Measurements from ENCODE around the gene C3orf22.

Gene C3orf22

DNA sequence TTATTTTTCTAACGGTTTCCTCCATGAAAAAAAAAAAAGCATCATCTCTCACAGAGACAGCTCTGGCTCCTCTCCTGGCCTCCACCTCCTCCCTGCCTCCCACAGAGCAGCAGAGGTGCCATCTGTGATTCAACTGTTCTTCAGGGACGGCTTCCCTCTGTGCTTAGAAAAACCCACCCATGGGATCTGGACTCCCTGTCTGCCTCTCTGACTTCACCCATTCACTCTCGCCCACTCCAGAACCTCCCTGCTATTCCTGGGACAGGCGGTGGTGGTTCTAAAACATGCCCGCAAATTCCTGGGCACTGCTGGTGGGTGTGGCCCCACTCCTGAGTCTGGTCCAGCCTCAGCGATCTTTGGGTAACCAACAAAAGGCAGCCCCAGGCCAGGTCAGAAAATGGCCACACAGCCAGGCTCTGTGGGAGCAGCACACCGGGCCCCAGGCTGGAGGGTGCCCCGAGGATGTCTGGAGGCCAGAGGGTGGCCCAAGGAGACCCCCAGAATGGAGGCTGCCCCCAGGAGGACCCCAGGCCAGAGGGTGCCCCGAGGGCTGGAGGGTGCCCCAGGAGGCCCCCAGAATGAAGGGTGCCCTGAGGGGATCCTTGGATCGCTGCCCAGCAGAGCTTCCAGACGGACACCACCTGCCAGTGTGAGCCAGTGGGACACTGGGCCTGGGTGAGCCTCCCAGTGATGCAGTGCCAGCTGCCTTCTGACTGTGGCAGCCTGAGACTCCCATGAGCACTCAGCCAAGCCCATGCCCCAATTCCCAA, 37.4 kb downstream of the C3orf22 start:
- H3K4me3 ChIP-seq (ENCODE audit: low read depth, low read length), result no peak overlapping the region
- TF ChIP-seq, protein P1, sequence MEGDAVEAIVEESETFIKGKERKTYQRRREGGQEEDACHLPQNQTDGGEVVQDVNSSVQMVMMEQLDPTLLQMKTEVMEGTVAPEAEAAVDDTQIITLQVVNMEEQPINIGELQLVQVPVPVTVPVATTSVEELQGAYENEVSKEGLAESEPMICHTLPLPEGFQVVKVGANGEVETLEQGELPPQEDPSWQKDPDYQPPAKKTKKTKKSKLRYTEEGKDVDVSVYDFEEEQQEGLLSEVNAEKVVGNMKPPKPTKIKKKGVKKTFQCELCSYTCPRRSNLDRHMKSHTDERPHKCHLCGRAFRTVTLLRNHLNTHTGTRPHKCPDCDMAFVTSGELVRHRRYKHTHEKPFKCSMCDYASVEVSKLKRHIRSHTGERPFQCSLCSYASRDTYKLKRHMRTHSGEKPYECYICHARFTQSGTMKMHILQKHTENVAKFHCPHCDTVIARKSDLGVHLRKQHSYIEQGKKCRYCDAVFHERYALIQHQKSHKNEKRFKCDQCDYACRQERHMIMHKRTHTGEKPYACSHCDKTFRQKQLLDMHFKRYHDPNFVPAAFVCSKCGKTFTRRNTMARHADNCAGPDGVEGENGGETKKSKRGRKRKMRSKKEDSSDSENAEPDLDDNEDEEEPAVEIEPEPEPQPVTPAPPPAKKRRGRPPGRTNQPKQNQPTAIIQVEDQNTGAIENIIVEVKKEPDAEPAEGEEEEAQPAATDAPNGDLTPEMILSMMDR (conservative IDR thresholded peaks at IDR 0.05; ENCODE audit: low read depth, low read length), result no peak
- DNase-seq (ENCODE audit: low read depth), result no peak

DNA sequence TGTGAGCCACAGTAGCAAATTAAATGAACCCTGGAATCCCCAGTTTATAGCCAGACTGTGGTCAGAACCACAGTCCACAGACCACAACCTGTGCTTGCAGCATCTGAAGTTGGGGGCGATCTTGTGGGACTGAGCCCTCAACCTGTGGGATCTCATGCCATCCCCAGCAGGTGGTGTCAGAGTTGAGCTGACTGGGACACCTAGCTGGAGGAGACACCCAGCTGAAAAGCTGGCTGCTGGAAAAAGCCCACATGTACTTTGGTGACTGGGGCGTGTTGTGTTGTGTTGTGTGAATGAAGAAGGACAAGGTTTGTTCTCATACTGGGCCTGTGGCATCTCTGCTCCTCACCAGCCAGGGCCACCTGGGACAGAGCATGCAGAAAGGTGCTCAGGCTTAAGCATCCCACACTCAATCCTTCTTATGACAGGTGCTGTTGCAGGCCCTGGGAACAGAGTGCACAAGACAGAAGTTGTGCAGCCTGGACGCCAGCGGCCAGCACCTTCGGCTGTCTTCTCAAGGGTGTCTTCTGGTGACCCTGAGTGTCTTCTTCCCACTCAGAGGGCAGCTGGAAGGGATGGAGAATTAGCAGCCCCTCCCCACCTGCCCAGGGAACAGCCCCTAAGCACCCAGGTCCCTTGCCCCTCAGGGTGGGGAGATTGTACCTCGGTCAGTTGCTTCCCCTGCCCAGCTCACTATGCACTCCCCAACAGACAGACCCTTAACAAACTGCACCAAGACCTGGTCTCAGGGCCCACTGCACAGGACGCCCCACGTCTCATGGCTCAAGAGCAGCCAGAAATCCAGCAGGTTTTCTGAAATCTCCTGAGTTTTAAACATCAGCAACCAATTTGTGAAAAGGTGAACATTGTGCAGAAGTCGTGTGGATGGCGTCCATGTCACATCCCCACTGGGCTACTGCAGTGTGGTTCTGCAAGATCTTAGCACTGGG, 39.0 kb downstream of the C3orf22 start:
- no peak for DNase-seq (ENCODE audit: low read depth)
- TF ChIP-seq, protein P1 (conservative IDR thresholded peaks at IDR 0.05; ENCODE audit: low read depth, low read length), result no peak
- H3K4me3 ChIP-seq (ENCODE audit: low read depth, low read length), result no peak overlapping the region

DNA sequence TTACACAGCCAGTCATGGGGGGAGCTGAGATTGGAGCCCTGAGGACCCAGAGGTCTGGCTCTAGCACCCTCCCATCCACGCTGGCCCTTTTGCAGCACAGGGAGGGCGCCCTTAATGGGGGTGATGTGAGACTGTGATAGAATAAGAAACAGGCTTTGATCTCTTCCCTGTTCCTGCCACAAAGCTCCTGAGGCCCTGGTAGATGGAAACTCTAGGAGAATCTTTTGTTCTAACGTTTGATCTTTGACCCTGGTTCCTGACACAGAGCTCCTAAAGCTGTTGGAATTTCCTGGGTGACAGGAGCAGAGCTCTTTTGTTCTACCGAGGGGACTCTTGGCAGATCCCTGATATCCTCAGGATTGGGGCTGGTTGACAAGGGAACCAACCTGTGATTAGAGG, 40.0 kb downstream of the C3orf22 start:
- TF ChIP-seq, protein P1 (conservative IDR thresholded peaks at IDR 0.05; ENCODE audit: low read depth, low read length), result no peak
- DNase-seq (ENCODE audit: low read depth), result no peak
- H3K4me3 ChIP-seq (ENCODE audit: low read depth, low read length), result no peak overlapping the region

DNA sequence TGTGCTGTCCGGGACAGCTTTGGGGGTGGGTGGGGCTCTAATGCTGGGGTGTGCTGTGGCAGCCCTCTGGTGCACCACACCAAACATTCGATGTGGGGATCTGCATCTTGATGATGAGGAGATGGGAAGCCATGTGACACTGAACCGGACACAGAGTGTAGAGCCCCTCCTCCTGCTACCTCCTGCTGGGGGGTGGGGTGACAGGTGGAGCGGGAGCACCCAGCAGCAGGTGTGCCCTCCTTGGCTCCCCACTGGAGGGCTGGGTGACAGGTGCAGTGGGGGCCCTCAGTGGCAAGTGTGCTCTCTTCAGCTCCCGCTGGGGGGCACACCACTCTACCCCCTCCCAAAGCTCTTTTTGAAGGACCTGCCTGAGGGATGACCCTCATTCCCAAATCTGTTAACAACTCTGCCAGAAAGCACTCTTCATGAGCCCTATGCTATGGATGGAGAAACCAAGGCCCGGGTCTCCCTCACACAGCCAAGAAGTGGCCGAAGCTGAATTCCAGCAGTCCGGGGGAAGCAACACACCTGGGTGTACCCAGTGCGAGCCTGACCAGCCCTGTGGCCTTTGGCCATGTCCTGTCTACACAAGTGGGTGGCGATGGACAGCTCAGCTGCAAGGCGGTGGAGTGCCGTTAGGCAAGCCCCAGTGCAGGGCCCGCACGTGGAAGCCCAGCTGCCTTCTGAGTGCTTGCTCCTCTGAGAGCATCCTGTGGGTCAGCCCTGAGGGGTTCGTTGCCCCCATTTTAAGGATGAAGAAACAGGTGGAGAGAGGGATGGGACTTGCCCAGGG, 40.5 kb downstream of the C3orf22 start:
- no peak overlapping the region for H3K4me3 ChIP-seq (ENCODE audit: low read depth, low read length)
- TF ChIP-seq, protein P1 (conservative IDR thresholded peaks at IDR 0.05; ENCODE audit: low read depth, low read length), result no peak
- no peak for DNase-seq (ENCODE audit: low read depth)

DNA sequence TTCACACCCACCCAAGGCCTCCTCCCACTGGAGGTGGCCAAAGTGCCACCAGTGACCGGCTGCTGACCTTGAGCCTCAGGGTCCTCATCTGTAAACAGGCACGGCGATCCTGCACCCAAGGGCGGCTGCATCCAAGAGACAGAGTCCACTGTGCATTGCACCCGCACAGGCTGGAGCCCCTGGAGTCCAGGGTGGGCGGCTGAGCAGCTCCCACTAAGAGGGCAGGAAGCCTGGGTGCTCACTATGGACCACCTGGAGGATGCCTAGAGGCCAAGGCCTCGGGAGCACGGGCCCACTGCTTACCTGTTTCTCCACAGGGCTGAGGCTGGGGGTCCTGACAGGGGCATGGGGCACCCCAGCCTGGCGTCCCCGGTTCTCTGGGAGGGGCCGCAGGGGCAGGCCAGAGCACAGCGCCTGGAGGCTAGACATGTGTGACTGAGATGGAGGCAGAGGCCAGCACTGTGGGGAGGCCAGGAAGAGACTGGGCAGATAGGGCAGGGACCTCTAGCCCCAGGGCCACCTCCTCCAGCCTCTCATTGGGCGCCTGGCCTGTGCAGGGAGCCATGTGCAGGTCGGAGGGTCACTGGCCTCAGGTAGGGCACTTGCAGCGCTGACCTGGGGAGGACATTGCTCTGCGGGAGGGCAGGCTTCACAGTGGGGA, 41.3 kb downstream of the C3orf22 start, which contains the start of gene UROC1:
Gene UROC1 (minus strand): TSS at position 483 of the 661 bp plus-strand sequence. CDS start 54 bp downstream, at position 429.
- TF ChIP-seq, protein P1 (conservative IDR thresholded peaks at IDR 0.05; ENCODE audit: low read depth, low read length), result no peak
- H3K4me3 ChIP-seq (ENCODE audit: low read depth, low read length), result no peak within 1 kb of the TSS

DNA sequence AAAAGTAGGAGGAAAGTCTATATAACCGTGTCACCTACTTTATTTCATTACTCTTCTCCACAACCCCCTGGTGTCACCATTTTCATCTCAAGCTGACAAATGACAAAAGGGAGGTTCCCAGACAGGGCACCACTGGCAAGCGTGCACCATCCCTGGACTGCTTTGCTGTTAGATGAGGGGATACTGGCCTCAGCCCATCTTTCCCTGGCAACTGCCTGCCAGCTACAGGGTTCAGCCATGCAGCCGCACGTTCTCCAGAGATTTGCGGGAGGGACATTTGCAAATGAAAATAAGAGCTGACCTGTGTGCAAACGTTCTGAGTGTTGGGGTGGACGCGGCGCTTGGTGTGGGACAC, 41.8 kb downstream of the C3orf22 start:
- no peak for DNase-seq (ENCODE audit: low read depth)
- TF ChIP-seq, protein P1 (conservative IDR thresholded peaks at IDR 0.05; ENCODE audit: low read depth, low read length), result no peak
- H3K4me3 ChIP-seq (ENCODE audit: low read depth, low read length), result no peak overlapping the region

More for the DNA sequence above, 41.3 kb downstream of the C3orf22 start, which contains the start of gene UROC1:
- no peak for DNase-seq (ENCODE audit: low read depth)

Data from choroid plexus epithelial cell (primary cell).